Sigmoid colon (tissue), 4 donors: ENCODE data around the gene NFKBIZ.

Source experiments
- CTCF ChIP-seq, 4 experiments: fragments of 450-650 bp in 3 of 4; fragments of 200-600 bp in 1 of 4; IDR thresholded peaks; one replicate each; pipeline ENCODE4 v1.5.1; 2016 to 2019; ENCODE audit warnings: antibody characterized with exemption in 4 of 4, mild to moderate bottlenecking in 3 of 4, moderate library complexity in 2 of 4
- EP300 ChIP-seq, 4 donors: sonication (generic); formaldehyde crosslinking; IDR thresholded peaks; one replicate each; pipeline ENCODE4 v1.6.1; 2017; ENCODE audit warnings: antibody characterized with exemption in 4 of 4
- POLR2A ChIP-seq, 2 donors: fragments of 450-650 bp; IDR thresholded peaks; one replicate each; pipeline ENCODE4 v1.6.1; 2016; ENCODE audit warnings: antibody characterized with exemption in 2 of 2, mild to moderate bottlenecking in 2 of 2, moderate library complexity in 2 of 2
- POLR2AphosphoS5 ChIP-seq, 4 donors: sonication (generic); formaldehyde crosslinking; IDR thresholded peaks; one replicate each; pipeline ENCODE4 v1.6.1; 2017; ENCODE audit warnings: antibody characterized with exemption in 4 of 4

GRCh38 chr3:101836652-101837598 is 12.4 kb upstream of the NFKBIZ start:
- TF ChIP-seq CTCF (IDR thresholded peaks at IDR 0.05) (no peak), POLR2A (IDR thresholded peaks at IDR 0.05) (no peak), POLR2AphosphoS5 (IDR thresholded peaks at IDR 0.05) (peak; percentile 15 to 71 (median 46)), EP300 (IDR thresholded peaks at IDR 0.05) (peak in 1 of 4 donors; percentile 32)
